HG02973 (cell line): ENCODE measurements around the gene OTX2.

Source experiments
- ATAC-seq: cut with Tn5 transposase; IDR thresholded peaks from one replicate; pipeline ENCODE4 v1.9.1; 2021; ENCODE audit warnings: moderate library complexity; ENCODE audit not compliant: unreplicated experiment

OTX2 gene

GRCh38 chr14:56797003-56797568 is 13.2 kb downstream of the OTX2 start:
- no peak for ATAC-seq

DNA sequence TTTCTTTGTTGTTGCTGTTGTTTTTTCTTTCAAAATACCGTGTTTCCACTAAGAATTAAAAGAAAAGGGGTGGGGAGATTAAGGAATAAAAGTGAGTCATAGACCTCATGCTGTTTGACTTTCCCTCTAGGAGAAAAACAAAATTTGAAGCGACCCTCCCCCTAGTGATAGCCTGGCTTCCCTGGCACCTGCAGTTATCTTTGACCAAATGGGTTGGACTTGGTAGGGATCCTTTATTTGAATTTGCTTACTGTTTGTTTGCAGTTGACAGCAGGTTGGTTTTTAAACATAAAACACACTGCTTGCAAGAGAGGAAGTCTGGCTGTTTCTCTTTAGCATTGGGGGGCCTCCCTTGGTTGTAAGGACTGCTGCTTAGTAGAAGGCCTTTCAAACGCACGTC is 14.0 kb downstream of the OTX2 start:
- ATAC-seq: no peak

DNA sequence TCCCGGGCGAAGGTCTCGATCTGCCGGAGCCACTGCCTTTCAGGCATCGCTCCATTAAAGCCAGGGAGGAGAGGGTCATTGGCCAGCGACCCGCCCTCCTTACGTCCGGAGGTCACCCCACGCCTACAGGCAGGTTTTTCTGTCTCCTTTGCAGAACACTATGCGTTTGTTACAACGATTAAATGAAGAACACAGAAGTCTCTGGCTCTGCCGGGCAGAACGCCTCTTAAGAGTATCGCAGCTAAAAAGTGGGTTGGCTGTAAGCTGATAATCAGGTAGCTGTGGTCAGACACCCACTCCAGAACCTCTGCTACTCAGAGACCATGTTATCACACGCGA is 15.0 kb downstream of the OTX2 start:
- no peak for ATAC-seq

DNA sequence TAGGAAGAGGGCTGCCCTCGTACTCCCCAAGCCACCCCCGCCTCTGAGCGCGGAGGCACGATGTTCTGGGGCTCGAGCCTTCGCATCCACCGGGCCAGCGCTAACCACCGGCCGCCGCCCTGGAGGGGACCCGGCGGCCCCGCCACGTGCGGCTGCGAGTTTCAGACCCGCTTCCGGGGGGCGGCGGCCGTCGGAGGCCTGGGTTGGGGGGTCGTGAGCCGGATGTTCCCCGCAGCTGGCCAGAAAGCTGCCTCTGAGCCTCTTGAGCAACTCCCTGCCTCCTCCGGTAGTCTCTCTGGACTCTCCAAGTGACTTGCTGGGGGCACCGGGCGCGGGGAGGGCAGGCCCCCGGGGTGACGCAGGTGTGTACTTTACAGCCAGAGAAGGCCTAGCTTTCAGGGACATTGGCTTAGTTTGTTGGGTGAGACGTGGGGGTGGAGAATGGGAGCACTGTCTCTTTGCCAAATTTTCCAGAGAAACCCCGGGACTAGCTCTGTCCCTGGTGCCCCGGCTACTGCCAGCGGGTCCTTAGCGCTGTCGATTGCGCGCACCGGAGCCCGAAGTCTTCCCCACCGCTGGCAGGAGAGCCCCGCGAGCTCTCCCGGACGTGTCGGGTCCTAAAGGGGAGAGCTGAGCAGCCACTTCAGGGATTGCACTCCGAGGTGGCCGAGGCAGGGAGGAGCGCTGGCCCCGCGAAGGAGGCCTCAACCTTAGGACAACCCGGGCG is 15.6 kb downstream of the OTX2 start:
- no peak for ATAC-seq

GRCh38 chr14:56794088-56794556 is 16.2 kb downstream of the OTX2 start:
- ATAC-seq: no peak

GRCh38 chr14:56789955-56790354 is 20.3 kb downstream of the OTX2 start:
- no peak for ATAC-seq

DNA sequence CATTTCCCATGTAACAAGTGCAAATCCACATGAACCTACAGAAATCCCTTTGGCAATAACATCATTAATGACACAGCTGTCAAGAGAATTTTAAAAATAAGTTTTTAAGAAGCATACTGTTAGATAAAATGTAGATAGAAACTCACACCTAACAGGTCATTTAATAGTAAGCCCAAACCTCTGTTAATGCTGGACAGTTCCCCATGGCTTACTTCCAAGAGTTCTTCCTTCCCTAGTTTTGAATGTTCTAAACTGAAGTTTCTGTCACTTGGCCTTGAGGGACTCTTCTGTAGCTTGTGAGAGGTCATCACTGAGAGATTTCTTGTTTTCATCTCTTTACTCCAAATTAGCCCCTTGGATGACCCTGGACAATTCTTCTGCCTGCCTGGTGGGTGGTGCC is 22.7 kb downstream of the OTX2 start:
- ATAC-seq: no peak

GRCh38 chr14:56782711-56783110 is 27.6 kb downstream of the OTX2 start:
- ATAC-seq: no peak

DNA sequence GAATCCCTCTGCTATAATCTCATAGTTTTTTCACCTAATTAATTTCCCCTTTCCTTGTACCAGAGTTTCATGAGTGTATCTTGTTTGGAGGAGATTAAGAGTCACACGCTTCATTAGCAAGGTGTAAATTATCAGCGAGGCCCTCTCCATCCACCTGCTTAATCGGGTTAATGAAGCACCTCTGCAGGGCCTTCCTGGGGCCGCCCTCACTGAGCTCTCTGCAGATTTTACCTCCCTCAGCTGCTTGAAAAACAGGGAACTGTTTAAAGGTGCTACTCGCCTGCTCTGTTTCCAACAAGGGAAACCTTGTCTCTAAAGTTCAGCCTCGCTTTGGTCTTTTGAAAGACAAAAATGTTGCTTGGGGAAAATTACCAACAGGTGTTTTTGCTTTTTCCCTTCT is 35.8 kb downstream of the OTX2 start:
- ATAC-seq: no peak

GRCh38 chr14:56770512-56770911 is 39.8 kb downstream of the OTX2 start:
- ATAC-seq: no peak

GRCh38 chr14:56760164-56760914 is 49.9 kb downstream of the OTX2 start:
- ATAC-seq: no peak

- ATAC-seq: no peak
Observed at GRCh38 chr14:56759633-56760032, 50.6 kb downstream of the OTX2 start.

DNA sequence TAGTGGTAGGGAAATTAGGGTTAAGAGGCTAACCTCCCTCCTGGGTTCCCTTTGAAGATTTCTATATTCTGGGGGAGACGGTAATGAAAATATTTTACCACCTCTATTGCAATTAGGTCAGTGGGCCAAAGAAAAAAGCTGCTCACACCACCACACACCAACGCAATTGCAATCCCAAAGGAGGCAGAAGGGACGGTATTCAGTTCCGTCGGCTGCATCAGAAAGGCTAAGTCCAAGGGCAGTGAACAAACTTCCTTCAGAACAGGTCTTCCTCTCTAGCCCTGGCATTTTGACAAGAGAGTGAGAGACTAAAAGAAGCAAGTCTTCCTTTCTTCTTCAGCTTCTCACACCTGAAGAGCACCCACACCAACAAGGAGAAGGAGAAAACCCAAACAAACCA is 51.2 kb downstream of the OTX2 start:
- no peak for ATAC-seq

DNA sequence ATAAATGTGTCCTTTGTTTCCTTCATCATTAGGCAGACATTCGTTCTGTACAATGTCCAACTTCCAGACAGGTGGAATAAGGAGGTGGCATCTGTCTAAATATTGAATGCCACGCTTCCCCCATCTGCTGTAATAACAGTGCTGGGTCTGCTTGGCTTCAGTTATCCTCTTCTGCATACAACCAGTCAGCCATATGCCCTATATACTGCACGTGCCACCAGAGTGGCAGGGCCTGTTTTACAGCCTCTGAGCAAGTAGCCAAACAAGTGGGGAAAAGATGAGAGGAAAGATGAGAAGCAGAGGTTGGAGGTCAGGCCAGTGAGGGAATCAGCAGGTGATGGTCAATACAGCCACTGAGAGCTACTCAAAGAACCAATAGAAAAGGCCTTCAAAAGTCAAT is 55.4 kb downstream of the OTX2 start:
- ATAC-seq: no peak

DNA sequence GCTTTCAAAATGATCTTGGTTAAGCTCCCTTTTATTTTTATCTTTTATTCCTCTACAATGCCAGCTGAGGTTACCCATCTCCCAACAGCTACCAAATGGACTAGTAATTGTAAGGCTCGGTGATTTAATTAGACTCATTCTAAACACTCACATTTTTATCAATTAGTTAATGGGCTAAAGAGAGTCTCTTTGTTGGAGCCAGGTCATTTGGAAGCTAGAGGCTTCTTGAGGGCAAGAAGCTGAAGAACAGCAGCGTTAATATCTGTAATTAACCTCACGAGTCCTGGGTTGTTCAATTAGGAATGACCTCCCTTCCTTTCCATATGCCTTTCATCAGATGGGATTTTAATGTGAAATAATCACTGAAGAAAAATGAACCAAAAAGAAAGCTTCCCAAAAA is 56.9 kb downstream of the OTX2 start:
- no peak for ATAC-seq

DNA sequence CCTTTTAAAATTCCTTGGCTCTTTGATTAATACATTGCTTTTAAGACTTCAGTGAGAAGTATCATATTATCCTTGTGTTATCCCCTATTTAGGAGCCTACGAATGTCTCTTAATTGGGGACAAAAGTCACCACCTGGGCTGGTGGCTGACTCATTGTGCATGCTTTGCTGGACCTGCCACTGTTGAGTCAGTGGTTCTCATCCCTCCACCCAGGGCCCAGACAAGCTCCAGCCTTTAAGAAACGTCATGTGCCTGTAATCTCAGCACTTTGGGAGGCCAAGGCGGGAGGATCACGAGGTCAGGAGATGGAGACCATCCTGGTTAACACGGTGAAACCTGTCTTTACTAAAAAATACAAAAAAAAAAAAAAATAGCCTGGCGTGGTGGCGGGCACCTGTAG is 57.9 kb downstream of the OTX2 start:
- ATAC-seq: no peak

GRCh38 chr14:56751471-56751870 is 58.8 kb downstream of the OTX2 start:
- no peak for ATAC-seq
